Spleen (tissue), 11 donors: Measurements from ENCODE around the gene SMIM27. TPM values are rescaled to one million over a fixed set of nuclear protein-coding genes. Genes with fewer than 3 reads are reported as not detected.

Source experiments
- DNase-seq: peaks from one replicate; pipeline ENCODE4 v3.0.0-alpha.2; 2020
- H3K27ac ChIP-seq, 8 donors: fragments of 200-600 bp; sonication (generic) in 7 of 8; 1 replicate in 4 of 8; 2 replicates in 4 of 8; pipeline versions ENCODE4 v1.5.0 to v1.8.0; 2016 to 2021; ENCODE audit warnings: inconsistent platforms in 4 of 8, mild to moderate bottlenecking in 4 of 8, moderate library complexity in 1 of 8
- H3K27me3 ChIP-seq, 7 donors: fragments of 200-600 bp; sonication (generic) in 6 of 7; replicated peaks in 1 of 7; 1 replicate in 4 of 7; 2 replicates in 3 of 7; pipeline versions ENCODE4 v1.5.0 to v1.8.0; 2016 to 2021; ENCODE audit warnings: inconsistent platforms in 3 of 7, mild to moderate bottlenecking in 1 of 7
- H3K36me3 ChIP-seq, 6 donors: fragments of 200-600 bp; sonication (generic) in 5 of 6; 1 replicate in 4 of 6; 2 replicates in 2 of 6; pipeline versions ENCODE4 v1.5.0 to v1.8.0; 2016 to 2021; ENCODE audit warnings: inconsistent platforms in 2 of 6
- H3K4me1 ChIP-seq, 6 donors: fragments of 200-600 bp; sonication (generic) in 5 of 6; 1 replicate in 3 of 6; 2 replicates in 3 of 6; pipeline versions ENCODE4 v1.5.0 to v1.8.0; 2016 to 2021; ENCODE audit warnings: inconsistent platforms in 3 of 6
- H3K4me3 ChIP-seq, 8 donors: fragments of 200-600 bp; sonication (generic) in 7 of 8; 1 replicate in 4 of 8; 2 replicates in 4 of 8; pipeline versions ENCODE4 v1.5.0 to v1.8.0; 2016 to 2021; ENCODE audit warnings: inconsistent platforms in 4 of 8, mild to moderate bottlenecking in 4 of 8, moderate library complexity in 2 of 8
- H3K9me3 ChIP-seq, 8 donors: fragments of 200-600 bp; sonication (generic) in 7 of 8; 1 replicate in 4 of 8; 2 replicates in 4 of 8; pipeline versions ENCODE4 v1.5.0 to v1.8.0; 2016 to 2021; ENCODE audit warnings: inconsistent platforms in 4 of 8
- CTCF ChIP-seq, 11 experiments: fragments of 200-600 bp in 7 of 11; fragments of 450-650 bp in 4 of 11; sonication (generic) in 4 of 11; IDR thresholded peaks in 8 of 11; conservative IDR thresholded peaks in 3 of 11; 1 replicate in 7 of 11; 2 replicates in 4 of 11; pipeline versions ENCODE4 v1.4.0 to v1.8.0; 2016 to 2021; ENCODE audit warnings: antibody characterized with exemption in 11 of 11, inconsistent platforms in 4 of 11, mild to moderate bottlenecking in 1 of 11
- POLR2A ChIP-seq, 3 donors: fragments of 450-650 bp; IDR thresholded peaks; one replicate each; pipeline ENCODE4 v1.5.1; 2017; ENCODE audit warnings: antibody characterized with exemption in 3 of 3, mild to moderate bottlenecking in 1 of 3
- POLR2AphosphoS5 ChIP-seq, 3 donors: sonication (generic); formaldehyde crosslinking; IDR thresholded peaks; one replicate each; pipeline ENCODE4 v1.5.1; 2017; ENCODE audit warnings: antibody characterized with exemption in 3 of 3
- WGBS, 5 donors: extraction: QIAGEN DNeasy Blood & Tissue Kit in 3 of 5; methylation state at CpG; one replicate each; pipeline versions ENCODE4 v1.1.5 to v1.1.7; 2013 to 2018; 5-methylcytosine and 5-hydroxymethylcytosine counted together
- intact Hi-C: fragments of 100-400 bp; cut with DNase I; formaldehyde crosslinking; loops from one replicate; pipeline ENCODE4 v1.15.0; 2023; ENCODE audit warnings: low total_unique reads
- polyA plus RNA-seq, 3 donors: library from polyadenylated mRNA; stranded (reverse); fragments of 200-250 nt; gene quantifications; one replicate each; pipeline ENCODE4 v1.2.1, GENCODE V29; 2013
- total RNA-seq, 7 donors: library from RNA; depleted of rRNA in 3 of 7; stranded (reverse); fragments of >200 nt in 3 of 7; fragmentation: NEBNext Ultra II Directional in 4 of 7; extraction: Animal tissue kit (Norgen Biotek cat#: 25700) in 4 of 7; gene quantifications; one replicate each; pipeline versions ENCODE4 v1.1.0 to v1.2.1, GENCODE V29; 2016 to 2021
- donor health status: healthy with polysubstance abuse.
- donor health status: DM: no; HTN: no; CAD: no; lungs with moderate emphysema.
- donor health status: DM: no; HTN: no; CAD: no.
- donor health status: Bipolar disorder and iron deficiency.
- donor health status: healthy.
- donor health status: DM: no; HTN: no; CAD: no.
- donor health status: DM: yes; HTN: yes; CAD: no.

The SMIM27 gene
- total and polyA plus RNA-seq, 10 donors: 6.6 to 31.7 (median 19.6) TPM

DNA sequence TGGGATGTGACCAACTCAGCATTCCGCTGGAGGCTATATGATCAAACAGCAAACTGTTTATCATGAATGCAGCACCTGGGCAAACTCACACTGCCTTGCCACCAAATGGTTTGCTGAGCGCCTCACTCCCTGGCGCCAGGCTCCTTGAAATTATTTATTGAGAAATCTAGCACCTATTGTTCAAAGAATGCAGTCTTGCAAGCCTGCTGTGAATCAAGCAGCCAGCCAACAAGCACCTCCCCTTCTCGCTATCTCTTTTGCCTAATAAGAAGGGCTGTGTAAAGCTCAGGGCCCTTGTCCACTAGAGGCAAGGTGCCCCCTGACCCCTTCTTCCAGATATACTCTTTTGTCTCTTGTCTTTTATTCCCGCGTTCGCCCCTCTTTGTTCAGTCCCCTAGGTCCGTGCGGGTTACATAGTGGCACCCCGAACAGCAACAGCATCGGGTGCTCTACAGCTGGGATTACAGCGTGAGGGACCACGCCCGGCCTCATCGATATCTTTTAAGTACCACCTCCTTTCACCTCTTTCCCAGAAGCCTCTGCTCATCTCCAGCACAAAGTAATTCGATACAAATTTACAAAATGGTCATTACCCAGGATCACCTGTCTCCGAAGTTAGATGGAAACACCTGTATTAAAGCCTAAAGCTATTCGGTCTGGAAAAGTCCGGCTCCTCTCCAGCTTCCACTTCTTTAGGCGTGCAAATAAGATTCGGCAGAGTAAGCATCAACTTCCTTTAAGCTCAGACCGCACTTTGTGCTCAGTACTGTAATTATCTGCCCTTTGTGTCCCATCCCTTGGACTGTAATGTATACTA, 27.0 kb upstream of the SMIM27 start:
- intact Hi-C loops: no loop called here
- 28 to 42% (median 33%) methylated on average over 22 of the region's 22 CpGs for WGBS, 5 donors
- peak overlapping the region; percentile 79 to 94 (median 91) for H3K27ac ChIP-seq
- H3K4me3 ChIP-seq: peak overlapping the region; percentile 60 to 90 (median 82)
- no peaks in the 10 kb centered on the region for H3K9me3 ChIP-seq
- H3K4me1 ChIP-seq: peaks cover 25 to 69% (median 36%) of the 10 kb centered on the region in 6 donors
- peaks cover 0 to 4% (median 0%) of the 10 kb centered on the region in 6 donors for H3K36me3 ChIP-seq
- TF ChIP-seq POLR2AphosphoS5 (IDR thresholded peaks at IDR 0.05) (no peak), POLR2A (IDR thresholded peaks at IDR 0.05) (no peak), CTCF (IDR thresholded peaks at IDR 0.05 in 8 of 11, conservative IDR thresholded peaks at IDR 0.05 in 3 of 11) (no peak)
- no peaks in the 10 kb centered on the region for H3K27me3 ChIP-seq
- peak; percentile 77 for DNase-seq

- H3K27ac ChIP-seq: peak overlapping the region; percentile 79 to 94 (median 91)
- TF ChIP-seq CTCF (IDR thresholded peaks at IDR 0.05 in 8 of 11, conservative IDR thresholded peaks at IDR 0.05 in 3 of 11) (no peak), POLR2AphosphoS5 (IDR thresholded peaks at IDR 0.05) (no peak), POLR2A (IDR thresholded peaks at IDR 0.05) (no peak)
- no peak for DNase-seq
- peaks cover 25 to 63% (median 36%) of the 10 kb centered on the region in 6 donors for H3K4me1 ChIP-seq
- 0 to 3% (median 1%) methylated on average over 4 of the region's 4 CpGs for WGBS, 5 donors
- no peaks in the 10 kb centered on the region for H3K27me3 ChIP-seq
- peak overlapping the region; percentile 60 to 90 (median 82) for H3K4me3 ChIP-seq
- intact Hi-C loops: no loop called here
- no peaks in the 10 kb centered on the region for H3K36me3 ChIP-seq
- peaks cover 0 to under 1% (median 0%) of the 10 kb centered on the region in 8 donors for H3K9me3 ChIP-seq
Measured at GRCh38 chr9:32525709-32526030, 26.5 kb upstream of the SMIM27 start.

DNA sequence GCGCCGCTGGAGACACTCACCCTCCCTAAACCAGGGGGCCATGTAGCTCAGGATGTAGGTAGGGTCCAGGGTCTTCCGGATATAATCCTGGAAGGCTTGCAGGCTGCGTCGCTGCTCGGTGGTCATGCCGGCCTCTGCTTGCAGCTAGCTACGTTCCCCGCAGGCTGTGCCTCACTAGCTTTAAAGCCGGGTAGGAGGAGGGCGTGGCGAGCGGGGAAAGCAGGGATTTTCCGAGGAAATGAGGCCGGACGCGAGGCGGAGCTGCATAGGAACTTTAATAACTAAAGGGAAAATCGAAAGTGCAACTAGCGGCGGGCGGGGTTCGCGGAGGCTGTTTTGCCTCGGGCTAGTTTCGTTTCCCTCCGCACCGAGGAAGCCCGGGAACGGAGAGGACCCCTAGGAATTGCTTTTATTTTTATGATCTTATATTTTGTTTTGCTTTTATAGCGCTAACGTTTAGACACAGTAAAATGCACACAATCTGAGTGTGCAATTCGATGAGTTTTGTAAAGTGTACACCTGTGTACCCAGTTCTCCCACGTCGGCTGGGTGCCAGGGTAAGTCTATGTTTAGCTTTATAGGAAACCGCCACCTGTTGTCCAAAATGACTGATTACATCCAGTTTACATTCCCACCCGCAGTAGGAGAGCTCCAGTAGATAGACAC, 26.0 kb upstream of the SMIM27 start, which contains the start of gene RIGI:
RIGI (minus strand) TSS at position 156 of the 666 bp plus-strand sequence; CDS start at position 126, 30 bp downstream.
- intact Hi-C loops: no loop called here

More for the DNA sequence above, 26.0 kb upstream of the SMIM27 start, which contains the start of gene RIGI:
- WGBS, 5 donors: 0 to 1% (median 0%) methylated on average over 37 of the region's 37 CpGs
- TF ChIP-seq CTCF (IDR thresholded peaks at IDR 0.05 in 8 of 11, conservative IDR thresholded peaks at IDR 0.05 in 3 of 11): peak in 9 of 11 experiments; percentile 13 to 60 (median 51)
- peak in 1 of 3 donors; percentile 84 for TF ChIP-seq POLR2A (IDR thresholded peaks at IDR 0.05)
- TF ChIP-seq POLR2AphosphoS5 (IDR thresholded peaks at IDR 0.05): peak; percentile 89 to 98 (median 90)
- DNase-seq: peak; percentile 95
- Histone ChIP-seq H3K9me3 (peaks cover 0 to 3% (median 0%) of the 10 kb centered on the region in 8 donors), H3K27ac (peak within 1 kb of the TSS; percentile 79 to 94 (median 91)), H3K4me3 (peak within 1 kb of the TSS; percentile 60 to 90 (median 82)), H3K36me3 (no peaks in the 10 kb centered on the region), H3K27me3 (no peaks in the 10 kb centered on the region), H3K4me1 (peaks cover 25 to 61% (median 36%) of the 10 kb centered on the region in 6 donors)
